ENCODE measurements around the gene SUCLG2. TPM values are rescaled to one million over a fixed set of nuclear protein-coding genes. Genes with fewer than 3 reads are reported as not detected.
A peak's percentile ranks its signal among the peaks of the same experiment; 100 is the strongest.

Gene SUCLG2
- total RNA-seq, 2 experiments from 2014 or later = 28.3 to 44.7 TPM

DNA sequence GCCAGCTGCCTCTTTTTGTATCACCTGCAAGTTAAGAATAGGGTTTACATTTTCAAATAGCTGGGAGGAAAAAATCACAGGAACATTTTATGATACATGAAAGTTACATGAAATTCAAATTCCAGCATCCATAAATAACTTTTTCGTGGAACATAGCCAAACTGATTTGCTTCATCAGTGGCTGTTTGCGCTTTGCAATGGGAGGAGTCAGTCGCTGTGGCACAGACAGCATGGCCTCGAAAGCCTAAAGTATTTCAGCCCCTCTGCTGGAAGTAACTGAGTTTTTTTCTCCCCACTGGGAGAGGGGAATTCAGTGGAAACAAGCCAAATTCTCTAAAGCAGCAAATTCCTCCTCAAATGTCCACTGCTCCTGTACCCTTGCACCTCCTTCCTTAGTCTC lies 271.9 kb downstream of the SUCLG2 start:
- H2AFZ ChIP-seq (ENCODE audit: low read length) = no peak overlapping the region
- H3K4me1 ChIP-seq (ENCODE audit: insufficient read depth, low read length, poor library complexity, severe bottlenecking) = no peaks in the 10 kb centered on the region
- no peaks in the 10 kb centered on the region for H4K20me1 ChIP-seq (ENCODE audit: insufficient read depth, low read length)
- H3K4me3 ChIP-seq (ENCODE audit: low read depth, low read length, poor library complexity, severe bottlenecking) = no peak overlapping the region
- CTCF ChIA-PET (ENCODE audit: unreplicated experiment) = no interaction called here
- H3K4me2 ChIP-seq (ENCODE audit: low read length) = no peak overlapping the region
- H3K79me2 ChIP-seq (ENCODE audit: insufficient read depth, low read depth, low read length) = no peaks in the 10 kb centered on the region
- POLR2A ChIA-PET = no interaction called here
- no peak overlapping the region for H3K27ac ChIP-seq (ENCODE audit: low read depth, low read length, poor library complexity, severe bottlenecking)
- TF ChIP-seq, protein P1, sequence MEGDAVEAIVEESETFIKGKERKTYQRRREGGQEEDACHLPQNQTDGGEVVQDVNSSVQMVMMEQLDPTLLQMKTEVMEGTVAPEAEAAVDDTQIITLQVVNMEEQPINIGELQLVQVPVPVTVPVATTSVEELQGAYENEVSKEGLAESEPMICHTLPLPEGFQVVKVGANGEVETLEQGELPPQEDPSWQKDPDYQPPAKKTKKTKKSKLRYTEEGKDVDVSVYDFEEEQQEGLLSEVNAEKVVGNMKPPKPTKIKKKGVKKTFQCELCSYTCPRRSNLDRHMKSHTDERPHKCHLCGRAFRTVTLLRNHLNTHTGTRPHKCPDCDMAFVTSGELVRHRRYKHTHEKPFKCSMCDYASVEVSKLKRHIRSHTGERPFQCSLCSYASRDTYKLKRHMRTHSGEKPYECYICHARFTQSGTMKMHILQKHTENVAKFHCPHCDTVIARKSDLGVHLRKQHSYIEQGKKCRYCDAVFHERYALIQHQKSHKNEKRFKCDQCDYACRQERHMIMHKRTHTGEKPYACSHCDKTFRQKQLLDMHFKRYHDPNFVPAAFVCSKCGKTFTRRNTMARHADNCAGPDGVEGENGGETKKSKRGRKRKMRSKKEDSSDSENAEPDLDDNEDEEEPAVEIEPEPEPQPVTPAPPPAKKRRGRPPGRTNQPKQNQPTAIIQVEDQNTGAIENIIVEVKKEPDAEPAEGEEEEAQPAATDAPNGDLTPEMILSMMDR (conservative IDR thresholded peaks at IDR 0.05; ENCODE audit: low read length) = no peak
- no peak for TF ChIP-seq EZH2phosphoT487 (IDR thresholded peaks at IDR 0.05; ENCODE audit: borderline replicate concordance, low read depth, low read length)
- no peaks in the 10 kb centered on the region for H3K9me3 ChIP-seq (ENCODE audit: low read length)
- intact Hi-C loops (cut with micrococcal nuclease; ENCODE audit: unreplicated experiment) = loop anchor here (10.0 kb wide), 2 partner anchors 222 to 448 kb away; no protein-coding TSS in a partner anchor
- no TSS peak for BruUV-seq (replicated peaks)
- H3K9me2 ChIP-seq (ENCODE audit: insufficient read depth, low read length) = no peaks in the 10 kb centered on the region
- peaks cover 6% of the 10 kb centered on the region; the same call in 1 of the 2 replicates for H3K36me3 ChIP-seq (ENCODE audit: insufficient read depth, low read length)
- DNase-seq (ENCODE audit: low spot score) = no peak

DNA sequence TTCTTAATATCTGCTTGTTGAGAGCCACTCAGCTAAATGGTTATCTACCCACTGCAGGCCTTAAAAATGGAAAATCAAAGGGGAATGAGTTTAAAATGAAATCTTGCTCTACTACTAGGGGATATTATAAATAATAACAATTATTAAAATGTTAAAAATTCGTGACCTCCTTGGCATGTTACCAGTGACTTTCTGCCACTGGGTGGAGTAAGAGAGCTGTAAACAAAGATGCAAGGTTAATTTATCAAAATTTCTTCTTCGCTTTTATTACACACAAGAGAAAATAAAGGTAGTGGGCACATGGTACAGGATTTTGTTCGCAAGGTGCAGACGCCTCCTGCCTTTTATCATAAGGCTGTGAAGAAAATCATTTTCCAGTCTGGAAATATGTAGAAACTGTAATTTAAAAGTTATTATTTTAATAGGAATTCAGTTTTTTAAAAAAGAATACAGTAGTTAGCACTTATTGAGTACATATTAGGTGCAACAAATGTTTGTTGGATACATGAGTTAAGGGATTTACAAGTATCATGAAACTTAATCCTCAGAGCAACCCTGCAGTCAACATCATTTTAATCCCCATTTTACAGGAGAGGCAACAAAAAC lies 272.6 kb downstream of the SUCLG2 start:
- H3K79me2 ChIP-seq (ENCODE audit: insufficient read depth, low read depth, low read length) = no peaks in the 10 kb centered on the region
- CTCF ChIA-PET (ENCODE audit: unreplicated experiment) = no interaction called here
- POLR2A ChIA-PET = interaction anchor here (0.5 kb wide), 1 partner anchor 254 kb away, joined by 3 read pairs; no protein-coding TSS in a partner anchor
- no peak overlapping the region for H3K27ac ChIP-seq (ENCODE audit: low read depth, low read length, poor library complexity, severe bottlenecking)
- TF ChIP-seq, protein P1 (conservative IDR thresholded peaks at IDR 0.05; ENCODE audit: low read length) = peak; percentile 92
- TF ChIP-seq EZH2phosphoT487 (IDR thresholded peaks at IDR 0.05; ENCODE audit: borderline replicate concordance, low read depth, low read length) = no peak
- no peaks in the 10 kb centered on the region for H3K9me2 ChIP-seq (ENCODE audit: insufficient read depth, low read length)
- peak; percentile 57 for DNase-seq (ENCODE audit: low spot score)
- no peak overlapping the region for H2AFZ ChIP-seq (ENCODE audit: low read length)
- H3K36me3 ChIP-seq (ENCODE audit: insufficient read depth, low read length) = 0 out of 2 replicates have a peak, but pooled peaks cover 5% of the 10 kb centered on the region
- no peak overlapping the region for H3K4me2 ChIP-seq (ENCODE audit: low read length)
- no peaks in the 10 kb centered on the region for H3K4me1 ChIP-seq (ENCODE audit: insufficient read depth, low read length, poor library complexity, severe bottlenecking)
- H4K20me1 ChIP-seq (ENCODE audit: insufficient read depth, low read length) = no peaks in the 10 kb centered on the region
- no peak overlapping the region for H3K4me3 ChIP-seq (ENCODE audit: low read depth, low read length, poor library complexity, severe bottlenecking)
- BruUV-seq (replicated peaks) = no TSS peak
- no peaks in the 10 kb centered on the region for H3K9me3 ChIP-seq (ENCODE audit: low read length)
- intact Hi-C loops (cut with micrococcal nuclease; ENCODE audit: unreplicated experiment) = loop anchor here (10.0 kb wide), 2 partner anchors 223 to 447 kb away; no protein-coding TSS in a partner anchor

DNA sequence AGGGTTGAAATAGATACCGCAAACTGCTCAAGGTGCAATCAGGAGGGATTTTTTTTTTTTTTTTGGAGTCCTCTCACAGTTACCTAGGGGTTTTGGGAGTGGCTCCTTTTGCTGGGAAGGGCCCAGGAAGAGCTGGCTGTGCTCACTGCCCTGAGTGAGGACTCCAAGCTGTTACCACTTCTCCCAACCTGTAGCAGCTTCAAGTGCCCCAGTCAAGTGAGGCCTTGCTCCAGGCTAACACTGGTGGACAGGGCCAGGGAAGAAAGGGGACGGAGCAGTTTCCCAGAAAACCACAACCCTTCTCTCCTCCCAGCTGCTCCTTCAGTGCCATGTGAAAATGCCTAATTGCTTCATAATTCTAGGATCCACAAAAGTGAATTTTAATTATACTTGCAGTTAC lies 274.3 kb downstream of the SUCLG2 start:
- POLR2A ChIA-PET = interaction anchor here (0.6 to 0.7 kb wide), 3 partner anchors 18 to 322 kb away, joined by 3 read pairs; no protein-coding TSS in a partner anchor
- no peak for DNase-seq (ENCODE audit: low spot score)
- intact Hi-C loops (cut with micrococcal nuclease; ENCODE audit: unreplicated experiment) = loop anchor here (10.0 kb wide), 2 partner anchors 225 to 445 kb away; no protein-coding TSS in a partner anchor
- Histone ChIP-seq H3K4me1 (ENCODE audit: insufficient read depth, low read length, poor library complexity, severe bottlenecking) (no peaks in the 10 kb centered on the region), H4K20me1 (ENCODE audit: insufficient read depth, low read length) (no peaks in the 10 kb centered on the region), H2AFZ (ENCODE audit: low read length) (no peak overlapping the region), H3K9me2 (ENCODE audit: insufficient read depth, low read length) (no peaks in the 10 kb centered on the region), H3K36me3 (ENCODE audit: insufficient read depth, low read length) (no peaks in the 10 kb centered on the region), H3K4me3 (ENCODE audit: low read depth, low read length, poor library complexity, severe bottlenecking) (no peak overlapping the region), H3K4me2 (ENCODE audit: low read length) (no peak overlapping the region), H3K9me3 (ENCODE audit: low read length) (no peaks in the 10 kb centered on the region), H3K27ac (ENCODE audit: low read depth, low read length, poor library complexity, severe bottlenecking) (no peak overlapping the region), H3K79me2 (ENCODE audit: insufficient read depth, low read depth, low read length) (no peaks in the 10 kb centered on the region)
- no TSS peak for BruUV-seq (replicated peaks)
- TF ChIP-seq, protein P1 (conservative IDR thresholded peaks at IDR 0.05; ENCODE audit: low read length) = no peak
- TF ChIP-seq EZH2phosphoT487 (IDR thresholded peaks at IDR 0.05; ENCODE audit: borderline replicate concordance, low read depth, low read length) = no peak
- CTCF ChIA-PET (ENCODE audit: unreplicated experiment) = interaction anchor here (0.8 kb wide), 1 partner anchor 442 kb away, joined by 3 read pairs; no protein-coding TSS in a partner anchor

All from OCI-LY7 (cell line).